Astrocyte of the spinal cord (primary cell): ENCODE results near the gene RSPH6A.

Experiments used
- DNase-seq: peaks from one replicate; pipeline ENCODE4 v3.0.0; 2011; ENCODE audit warnings: low read depth, low spot score
- H3K4me3 ChIP-seq: 2 replicates; pipeline ENCODE4 v1.5.1; 2011; ENCODE audit warnings: low read depth, mild to moderate bottlenecking, low read length, moderate library complexity
- in situ Hi-C: cut with HindIII; loops from 2 replicates; pipeline ENCODE4 v1.10.0; 2017; ENCODE audit warnings: low sequenced_read_pairs
- TF ChIP-seq, protein P1 (sequence below): IDR thresholded peaks from 2 replicates; pipeline ENCODE4 v1.5.1; 2012; ENCODE audit warnings: low read depth, mild to moderate bottlenecking, low read length, inconsistent platforms

RSPH6A gene

DNA sequence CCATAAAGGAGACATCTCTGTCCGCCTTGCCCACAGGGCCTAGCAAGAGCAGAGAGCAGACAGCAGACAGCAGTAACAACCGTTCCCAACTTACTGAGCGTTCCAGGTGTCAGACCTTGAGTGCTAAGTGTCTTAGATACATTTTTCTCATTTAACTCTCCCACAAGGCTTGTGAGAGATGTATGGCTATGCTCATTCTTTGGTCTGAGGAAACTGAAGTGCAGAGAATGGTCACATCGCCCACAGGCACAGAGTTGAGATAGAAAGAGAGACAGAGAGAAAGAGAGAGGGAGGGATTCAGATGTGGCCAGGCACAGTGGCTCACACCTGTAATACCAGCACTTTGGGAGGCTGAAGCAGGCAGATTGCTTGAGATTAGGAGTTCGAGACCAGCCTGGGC, 67.6 kb downstream of the RSPH6A start:
- in situ Hi-C loops: no loop called here
- no peak overlapping the region for H3K4me3 ChIP-seq
- DNase-seq: no peak
- TF ChIP-seq, protein P1, sequence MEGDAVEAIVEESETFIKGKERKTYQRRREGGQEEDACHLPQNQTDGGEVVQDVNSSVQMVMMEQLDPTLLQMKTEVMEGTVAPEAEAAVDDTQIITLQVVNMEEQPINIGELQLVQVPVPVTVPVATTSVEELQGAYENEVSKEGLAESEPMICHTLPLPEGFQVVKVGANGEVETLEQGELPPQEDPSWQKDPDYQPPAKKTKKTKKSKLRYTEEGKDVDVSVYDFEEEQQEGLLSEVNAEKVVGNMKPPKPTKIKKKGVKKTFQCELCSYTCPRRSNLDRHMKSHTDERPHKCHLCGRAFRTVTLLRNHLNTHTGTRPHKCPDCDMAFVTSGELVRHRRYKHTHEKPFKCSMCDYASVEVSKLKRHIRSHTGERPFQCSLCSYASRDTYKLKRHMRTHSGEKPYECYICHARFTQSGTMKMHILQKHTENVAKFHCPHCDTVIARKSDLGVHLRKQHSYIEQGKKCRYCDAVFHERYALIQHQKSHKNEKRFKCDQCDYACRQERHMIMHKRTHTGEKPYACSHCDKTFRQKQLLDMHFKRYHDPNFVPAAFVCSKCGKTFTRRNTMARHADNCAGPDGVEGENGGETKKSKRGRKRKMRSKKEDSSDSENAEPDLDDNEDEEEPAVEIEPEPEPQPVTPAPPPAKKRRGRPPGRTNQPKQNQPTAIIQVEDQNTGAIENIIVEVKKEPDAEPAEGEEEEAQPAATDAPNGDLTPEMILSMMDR: no peak

DNA sequence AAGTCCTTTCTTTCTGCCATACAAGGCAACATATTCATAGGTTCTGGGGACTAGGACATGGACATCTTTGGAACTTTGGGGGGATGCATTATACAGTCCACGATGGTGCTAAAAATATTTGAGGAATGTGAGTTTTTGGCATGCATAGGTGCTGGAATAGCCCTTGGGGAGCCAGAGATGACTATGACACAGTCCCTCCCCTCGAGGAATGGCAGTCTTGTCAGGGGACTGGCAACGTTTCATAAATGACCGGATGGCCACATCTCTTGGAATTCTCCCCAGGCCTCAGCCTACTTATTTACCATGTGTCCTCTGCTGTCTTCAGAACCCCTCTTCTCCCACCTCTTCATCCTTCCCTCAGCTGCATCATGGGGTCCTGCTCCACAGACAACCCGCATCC, 68.2 kb downstream of the RSPH6A start:
- H3K4me3 ChIP-seq: no peak overlapping the region
- TF ChIP-seq, protein P1: no peak
- in situ Hi-C loops: no loop called here
- DNase-seq: no peak
